NCI-H2029 treated with DMSO at 0.1 percent for 48 hours (cell line): ENCODE results near the gene SESTD1.

ENCODE experiments used
- DNase-seq: peaks from one replicate; lab custom pipeline; 2025; lab: John Stamatoyannopoulos, UW

Gene SESTD1

DNA sequence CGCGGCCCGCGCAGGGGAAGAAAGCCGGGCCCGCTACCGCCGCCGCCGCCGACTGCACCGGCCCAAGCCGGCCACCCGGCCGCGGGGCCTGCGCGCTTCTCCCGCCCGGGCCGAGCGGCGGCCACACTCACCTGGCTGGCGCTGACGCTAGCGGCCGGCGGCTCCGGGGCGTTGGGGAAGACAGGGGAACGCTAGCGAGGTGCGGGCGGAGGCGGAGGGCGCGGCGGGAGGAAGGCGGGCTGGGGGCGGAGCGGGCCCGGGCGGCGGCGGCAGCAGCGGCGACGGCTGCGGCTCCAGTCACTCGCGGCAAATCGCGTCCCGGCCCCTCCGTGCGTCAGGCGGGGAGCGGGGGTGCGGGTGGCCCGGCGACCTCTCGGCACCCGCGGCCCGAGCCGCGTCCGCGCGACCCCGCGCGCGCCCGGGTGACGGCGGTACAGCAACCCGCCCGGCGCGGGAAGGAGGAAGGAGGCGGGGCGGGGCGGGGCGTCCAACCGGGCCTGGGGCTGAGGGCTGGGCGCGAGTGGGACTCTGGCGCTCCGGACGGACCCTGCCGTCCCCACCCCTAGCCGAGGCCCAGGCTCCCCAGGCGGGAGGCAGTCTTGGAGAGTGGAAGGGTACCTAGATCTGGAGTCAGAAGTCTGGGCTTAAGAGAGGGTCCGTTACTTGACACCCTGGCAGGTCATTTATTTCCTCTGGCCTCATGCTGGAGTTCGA is at the start of gene SESTD1:
SESTD1 (minus strand) TSS at position 465 of the 714 bp plus-strand sequence. CDS start 72,991 bp downstream, outside the sequence.
- DNase-seq = peak; percentile 26

DNA sequence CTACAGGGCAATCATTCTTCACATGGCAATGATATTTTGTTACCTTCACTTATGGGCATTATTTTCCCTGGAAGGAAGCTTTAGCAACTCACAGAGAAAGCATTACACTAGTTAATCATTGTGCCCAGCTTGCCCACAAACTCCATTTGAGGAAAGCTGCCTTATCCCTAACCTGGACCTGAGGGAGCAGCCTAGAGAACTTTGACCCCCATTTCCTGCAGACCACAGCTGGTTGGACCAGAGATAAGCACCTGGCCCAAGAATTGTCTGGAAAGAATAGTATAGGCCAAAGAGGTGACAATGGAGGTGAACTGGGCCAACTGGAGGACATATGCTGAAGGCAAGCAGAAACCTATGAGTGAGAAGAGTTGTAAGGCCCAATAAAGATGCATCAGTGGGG is 48.4 kb upstream of the SESTD1 start:
- DNase-seq = no peak

DNA sequence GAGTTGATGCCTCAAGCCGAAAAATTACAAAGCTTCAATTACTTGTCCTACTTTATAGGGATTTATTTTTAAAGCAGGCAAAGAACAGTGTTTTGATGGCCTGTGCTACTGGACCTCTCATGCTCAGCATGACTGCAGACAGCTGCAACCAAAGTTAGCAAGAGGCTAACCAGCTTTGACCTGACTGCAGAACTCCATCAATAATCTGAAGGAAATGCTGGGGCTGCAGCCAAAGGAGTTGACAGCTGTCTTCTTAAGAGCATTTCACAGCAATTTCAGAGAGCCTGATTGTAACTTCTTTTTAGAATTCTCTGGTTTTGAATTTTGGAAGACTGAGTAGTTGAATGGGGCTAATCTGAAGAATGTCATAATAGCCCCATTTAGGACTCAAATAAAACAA is 46.5 kb upstream of the SESTD1 start:
- DNase-seq = no peak

DNA sequence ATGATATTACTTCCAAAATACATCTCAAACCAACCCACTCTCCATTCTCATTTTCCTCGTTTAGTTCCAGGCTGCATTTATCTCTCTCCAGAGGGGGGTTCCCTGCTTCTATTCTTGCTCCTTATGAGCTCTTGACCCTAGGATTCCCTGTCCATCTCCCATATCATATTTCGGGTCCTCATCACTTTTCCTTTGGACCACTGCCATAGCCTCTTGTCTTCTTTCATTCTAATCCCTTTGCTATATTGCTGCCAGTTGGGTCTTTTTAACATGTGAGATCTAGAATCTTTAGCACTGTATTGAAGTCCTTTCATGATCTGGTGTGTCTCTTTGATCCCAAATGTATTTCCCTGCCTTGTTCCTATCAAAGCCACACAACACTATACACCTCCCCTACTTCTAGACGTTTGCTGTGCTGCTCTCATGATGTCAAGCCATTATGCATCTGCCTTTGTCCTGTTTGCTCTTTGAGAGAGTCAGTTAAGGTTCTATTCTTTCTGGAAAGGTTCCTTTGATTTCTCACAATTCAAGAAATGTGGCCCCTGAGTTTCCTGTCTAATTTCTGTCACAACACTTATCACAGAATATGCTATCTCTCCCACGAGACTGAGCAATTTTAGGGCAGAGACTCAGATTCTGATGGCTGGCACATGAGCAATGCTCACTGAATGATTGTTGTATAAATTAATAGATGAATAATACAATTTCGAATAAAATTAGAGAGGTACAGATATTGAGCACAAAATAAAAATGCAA is 43.2 kb upstream of the SESTD1 start:
- DNase-seq = peak; percentile 37

DNA sequence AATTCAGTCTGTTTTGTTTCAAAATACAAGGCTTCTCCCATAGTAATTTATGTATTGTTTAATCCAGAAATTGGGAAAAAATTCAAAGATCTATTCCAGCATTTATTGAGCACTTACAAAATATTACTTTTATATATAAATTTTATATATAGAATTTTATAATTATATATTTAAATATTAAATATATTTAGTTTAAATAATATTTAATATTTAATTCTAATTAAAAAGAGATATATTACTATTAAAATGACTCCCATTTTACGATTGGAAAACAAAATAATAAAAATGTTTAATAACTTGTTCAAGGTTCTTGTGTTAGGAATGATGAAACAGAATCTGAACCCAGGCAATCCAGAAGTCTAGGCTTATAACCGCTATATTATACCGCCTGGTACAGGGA is 40.5 kb upstream of the SESTD1 start:
- no peak for DNase-seq

DNA sequence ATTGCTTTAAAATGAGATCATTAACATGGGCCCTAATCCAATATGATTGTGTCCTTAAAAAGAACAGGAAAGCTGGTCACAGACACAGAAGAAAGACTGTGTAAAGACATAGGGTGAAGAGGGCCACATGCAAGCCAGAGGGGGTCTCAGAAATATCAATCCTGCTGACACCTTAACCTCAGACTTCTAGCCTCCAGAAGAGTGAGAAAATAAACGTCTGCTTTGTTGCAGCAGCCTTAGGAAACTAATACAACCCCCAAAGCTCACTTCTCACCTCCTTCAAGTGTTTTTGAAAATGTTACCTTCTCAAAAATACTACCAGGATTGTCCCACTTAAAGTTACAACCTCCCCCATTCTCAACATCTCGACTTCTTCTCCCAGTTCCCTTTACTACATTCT is 39.8 kb upstream of the SESTD1 start:
- DNase-seq = no peak

DNA sequence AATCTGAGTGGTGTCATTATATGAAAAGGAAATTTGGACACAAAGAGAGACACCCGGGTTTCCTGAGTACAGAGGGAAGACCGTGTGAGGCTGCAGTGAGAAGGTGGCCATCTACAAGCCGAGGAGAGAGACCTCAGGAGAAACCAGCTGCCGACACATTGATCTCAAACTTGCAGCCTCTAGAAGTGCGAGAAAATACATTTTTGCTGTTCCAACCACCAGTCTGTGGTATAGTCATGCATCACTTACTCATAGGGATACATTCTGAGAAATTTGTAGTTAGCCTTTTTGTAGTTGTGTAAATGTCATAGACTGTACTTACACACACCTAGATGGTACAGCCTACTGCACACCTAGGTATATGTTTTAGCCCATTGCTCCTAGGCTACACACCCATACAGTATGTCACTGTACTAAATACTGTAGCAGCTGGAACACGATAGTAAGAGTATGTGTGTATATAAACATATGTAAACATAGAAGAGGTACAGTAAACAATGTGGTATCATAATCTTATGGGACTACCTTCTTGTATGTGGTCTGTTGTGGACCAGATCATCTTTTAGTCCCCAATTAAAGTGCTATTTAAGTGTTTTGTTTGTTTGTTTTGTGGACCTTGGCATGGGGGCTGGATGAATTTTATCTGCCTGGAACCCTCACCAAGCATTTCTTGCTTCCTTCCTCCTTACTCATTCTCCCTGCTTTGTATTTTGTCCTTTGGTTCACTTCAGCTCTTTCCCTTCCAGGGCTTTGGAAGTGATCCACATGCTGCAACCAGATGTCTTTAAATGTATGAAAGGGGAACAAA is 38.3 kb upstream of the SESTD1 start:
- DNase-seq = peak; percentile 43

DNA sequence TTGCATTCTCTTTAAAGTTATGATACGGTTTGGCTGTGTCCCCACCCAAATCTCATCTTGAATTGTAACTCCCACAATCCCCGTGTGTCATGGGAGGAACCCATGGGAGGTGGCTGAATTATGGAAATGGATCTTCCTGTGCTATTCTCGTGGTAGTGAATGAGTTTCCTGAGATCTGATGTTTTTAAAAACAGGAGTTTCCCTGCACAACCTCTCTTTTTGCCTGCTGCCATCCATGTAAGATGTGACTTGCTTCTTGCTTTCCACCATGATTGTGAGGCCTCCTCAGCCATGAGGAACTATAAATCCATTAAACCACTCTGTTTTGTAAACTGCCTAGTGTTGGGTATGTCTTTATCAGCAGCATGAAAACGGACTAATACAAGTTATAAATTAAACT is 37.5 kb upstream of the SESTD1 start:
- no peak for DNase-seq

DNA sequence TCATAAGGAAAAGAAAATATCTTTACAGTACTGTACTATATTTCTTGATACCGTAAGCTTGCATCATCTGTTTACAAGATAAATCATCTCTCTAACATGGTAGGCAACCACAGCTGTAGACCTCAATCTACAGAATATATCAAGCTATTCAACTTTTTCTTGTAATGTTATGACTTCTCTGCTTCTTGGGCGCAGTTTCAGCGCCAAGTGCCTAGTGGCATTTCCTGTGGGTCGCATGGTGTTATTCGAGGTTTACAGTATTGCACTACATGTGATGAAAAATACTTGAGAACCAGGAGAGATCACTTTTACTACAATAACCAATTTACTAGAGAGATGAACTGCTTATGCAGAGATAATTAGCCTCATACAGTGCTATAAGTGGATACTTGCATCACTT is 34.0 kb upstream of the SESTD1 start:
- DNase-seq = no peak

GRCh38 chr2:179297927-179298326 is 33.3 kb upstream of the SESTD1 start:
- no peak for DNase-seq

DNA sequence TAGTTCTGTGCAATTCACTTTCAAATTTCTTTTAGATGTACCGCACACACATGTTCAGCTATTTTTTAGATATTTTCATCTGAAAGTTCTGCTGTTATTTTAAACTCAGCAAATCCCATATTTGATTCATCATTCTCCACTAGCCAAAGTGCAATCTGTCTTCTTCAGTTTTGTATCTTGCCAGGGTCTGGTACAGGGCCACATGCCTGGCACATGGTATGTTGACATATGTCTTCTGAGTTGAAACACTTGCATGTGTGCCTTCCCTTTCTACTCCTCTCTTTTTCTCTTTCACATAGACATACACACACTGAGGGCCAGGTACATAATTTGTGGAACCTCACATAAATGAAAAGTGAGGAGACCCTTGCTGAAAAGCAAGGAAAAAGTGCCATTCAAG is 25.7 kb upstream of the SESTD1 start:
- no peak for DNase-seq

- DNase-seq = no peak
Observed at GRCh38 chr2:179285060-179285459, 20.4 kb upstream of the SESTD1 start.

DNA sequence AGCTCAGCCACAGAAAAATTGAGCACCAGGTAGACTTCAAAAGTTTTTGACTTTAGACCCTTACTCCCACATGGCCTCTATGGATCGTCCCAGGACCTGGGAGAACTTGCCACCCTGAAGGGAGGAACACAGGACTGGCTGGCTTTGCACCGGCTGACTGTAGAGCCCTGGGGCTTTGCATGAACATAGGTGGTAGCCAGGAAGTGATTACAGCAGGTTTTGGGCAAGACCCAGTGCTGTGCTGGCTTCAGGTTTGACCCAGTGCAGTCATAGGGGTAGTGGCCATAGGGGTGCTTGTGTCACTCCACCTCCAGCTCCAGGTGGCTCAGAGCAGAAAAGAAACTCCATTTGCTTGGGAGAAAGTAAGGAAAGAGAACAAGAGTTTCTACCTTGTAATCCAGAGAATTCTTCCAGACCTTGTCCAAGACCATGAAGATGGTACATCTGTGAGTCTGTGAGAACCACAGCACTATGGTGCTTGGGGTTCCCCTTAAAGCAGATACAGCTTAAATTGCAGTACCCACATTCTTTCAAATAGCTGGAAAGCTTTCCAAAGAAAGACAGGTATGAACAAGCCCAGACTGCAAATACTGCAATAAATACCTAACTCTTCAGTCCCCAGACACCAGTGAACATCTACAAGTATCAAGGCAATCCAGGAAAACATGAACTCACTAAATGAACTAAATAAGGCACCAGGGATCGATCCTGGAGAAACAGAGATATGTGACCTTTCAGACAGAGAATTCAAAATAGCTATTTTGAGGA is 13.0 kb upstream of the SESTD1 start:
- DNase-seq = no peak

DNA sequence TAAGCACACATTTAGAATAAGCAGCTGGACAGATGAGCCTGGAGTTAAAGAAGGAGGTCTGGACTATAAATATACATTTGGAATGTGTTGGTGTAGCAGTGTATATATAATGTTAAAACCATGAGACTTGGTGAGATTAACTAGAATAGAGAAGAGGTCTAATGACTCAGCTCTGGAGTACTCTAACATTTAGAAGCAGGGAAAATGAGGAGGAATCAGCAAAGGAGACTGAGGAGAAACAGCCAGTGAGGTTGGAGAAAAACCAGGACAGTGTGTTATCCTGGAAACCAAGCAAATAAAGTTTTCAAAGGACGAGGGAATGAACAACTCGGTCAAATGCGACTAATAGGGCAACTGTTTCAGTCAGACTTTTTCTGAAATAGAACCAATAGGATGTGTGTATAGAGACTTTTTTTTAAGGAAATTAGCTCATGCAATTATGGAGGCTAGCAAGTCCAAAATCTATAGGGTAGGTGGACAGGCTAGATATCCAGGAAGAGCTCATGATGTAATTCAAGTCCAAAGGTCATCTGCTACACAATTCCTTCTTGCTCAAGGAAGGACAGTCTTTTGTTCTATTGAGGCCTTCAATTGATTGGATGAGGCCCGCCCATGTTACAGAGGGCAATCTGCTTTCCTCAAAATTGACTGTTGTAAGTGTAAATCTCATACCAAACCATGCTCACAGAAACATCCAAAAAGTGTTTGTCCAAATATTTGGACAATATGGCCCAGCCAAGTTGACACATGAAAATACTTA is 10.8 kb upstream of the SESTD1 start:
- DNase-seq = no peak

GRCh38 chr2:179274749-179275148 is 10.1 kb upstream of the SESTD1 start:
- DNase-seq = peak; percentile 54

GRCh38 chr2:179273461-179273962 is 8.9 kb upstream of the SESTD1 start:
- DNase-seq = peak; percentile 95

DNA sequence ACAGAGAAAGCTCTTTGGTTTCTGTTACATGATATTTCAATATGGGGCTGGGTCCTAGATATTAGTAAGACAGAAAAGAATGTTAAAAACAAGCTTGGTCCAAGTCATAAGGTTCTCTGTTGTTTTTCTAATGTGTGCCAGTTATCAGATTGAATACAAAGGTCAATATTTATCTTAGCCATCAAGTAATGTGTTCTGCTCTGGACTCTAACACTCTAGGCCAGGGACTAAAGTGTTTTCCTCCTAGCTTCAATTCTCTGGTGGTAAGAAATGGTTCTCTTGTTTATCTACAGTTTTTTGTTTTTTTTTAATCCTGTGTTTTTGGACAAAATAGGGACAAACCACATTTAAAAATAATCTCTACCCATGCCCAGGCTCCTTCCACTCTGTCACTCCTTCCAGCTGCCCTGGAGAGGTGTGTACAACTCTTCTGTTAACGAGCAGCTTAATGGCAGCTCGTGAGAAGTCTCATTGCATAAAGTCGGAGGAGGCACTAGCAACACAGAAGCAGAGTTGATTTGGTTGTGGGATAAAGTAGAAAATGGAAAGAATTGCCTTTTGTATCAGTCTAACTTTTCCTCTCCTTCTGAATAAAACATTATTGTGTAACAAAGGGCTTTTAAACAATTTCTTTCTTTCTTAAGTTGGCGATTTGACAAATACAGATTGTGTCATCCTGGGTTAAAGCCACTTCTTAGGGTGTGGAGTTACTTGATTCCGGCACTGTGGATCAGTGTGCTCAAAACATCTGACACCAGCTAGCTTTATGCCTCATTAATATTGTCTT is 8.0 kb upstream of the SESTD1 start:
- peak; percentile 94 for DNase-seq

- DNase-seq = no peak
Observed at GRCh38 chr2:179270689-179271088, 6.1 kb upstream of the SESTD1 start.

GRCh38 chr2:179268277-179268925 is 3.8 kb upstream of the SESTD1 start:
- peak; percentile 55 for DNase-seq

DNA sequence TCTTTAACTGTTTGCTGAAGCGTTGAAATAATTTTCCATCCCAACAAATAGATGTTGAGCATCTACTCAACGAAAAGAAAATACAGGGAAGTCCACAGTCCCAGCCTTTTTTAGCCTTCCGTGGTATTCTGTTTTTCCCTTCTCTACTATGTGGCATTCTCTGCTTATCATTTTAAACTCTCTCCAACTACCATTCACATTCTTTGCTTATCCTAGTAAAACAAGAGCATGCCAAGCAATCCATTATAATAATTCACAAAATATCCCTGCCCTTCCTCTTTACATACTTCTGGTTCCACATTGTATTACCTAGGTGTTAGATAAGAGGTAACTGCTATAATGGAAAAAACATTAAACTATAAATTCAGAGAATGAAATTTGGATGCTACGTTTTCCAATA is 1.6 kb upstream of the SESTD1 start:
- no peak for DNase-seq
